ENCODE data around the gene SBK1.

SBK1 gene

GRCh38 chr16:28309811-28310311, 17.5 kb downstream of the SBK1 start:
- in situ Hi-C loops (cut with HindIII; ENCODE audit: low sequenced_read_pairs) = no loop called here
- H3K4me3 ChIP-seq (ENCODE audit: low read depth, low read length) = no peak overlapping the region
- no peak for DNase-seq (ENCODE audit: low read depth)
- no peak for TF ChIP-seq CTCF (IDR thresholded peaks at IDR 0.05; ENCODE audit: low read depth, low read length, missing control alignments)

- H3K4me3 ChIP-seq (ENCODE audit: low read depth, low read length) = no peak overlapping the region
- in situ Hi-C loops (cut with HindIII; ENCODE audit: low sequenced_read_pairs) = no loop called here
- no peak for TF ChIP-seq CTCF (IDR thresholded peaks at IDR 0.05; ENCODE audit: low read depth, low read length, missing control alignments)
- DNase-seq (ENCODE audit: low read depth) = no peak
These were observed 18.5 kb downstream of the SBK1 start for GRCh38 chr16:28310796-28311195.

GRCh38 chr16:28311413-28311812, 19.1 kb downstream of the SBK1 start:
- in situ Hi-C loops (cut with HindIII; ENCODE audit: low sequenced_read_pairs) = no loop called here
- no peak for DNase-seq (ENCODE audit: low read depth)
- H3K4me3 ChIP-seq (ENCODE audit: low read depth, low read length) = no peak overlapping the region
- no peak for TF ChIP-seq CTCF (IDR thresholded peaks at IDR 0.05; ENCODE audit: low read depth, low read length, missing control alignments)

- DNase-seq (ENCODE audit: low read depth) = no peak
- no peak overlapping the region for H3K4me3 ChIP-seq (ENCODE audit: low read depth, low read length)
- in situ Hi-C loops (cut with HindIII; ENCODE audit: low sequenced_read_pairs) = no loop called here
- TF ChIP-seq CTCF (IDR thresholded peaks at IDR 0.05; ENCODE audit: low read depth, low read length, missing control alignments) = no peak
These were observed 19.6 kb downstream of the SBK1 start for GRCh38 chr16:28311913-28312312.

- TF ChIP-seq CTCF (IDR thresholded peaks at IDR 0.05; ENCODE audit: low read depth, low read length, missing control alignments) = no peak
- no peak overlapping the region for H3K4me3 ChIP-seq (ENCODE audit: low read depth, low read length)
- in situ Hi-C loops (cut with HindIII; ENCODE audit: low sequenced_read_pairs) = no loop called here
- DNase-seq (ENCODE audit: low read depth) = no peak
These were observed 20.0 kb downstream of the SBK1 start for GRCh38 chr16:28312327-28312726.

- TF ChIP-seq CTCF (IDR thresholded peaks at IDR 0.05; ENCODE audit: low read depth, low read length, missing control alignments) = no peak
- in situ Hi-C loops (cut with HindIII; ENCODE audit: low sequenced_read_pairs) = no loop called here
- DNase-seq (ENCODE audit: low read depth) = no peak
- H3K4me3 ChIP-seq (ENCODE audit: low read depth, low read length) = no peak overlapping the region
These were observed 21.3 kb downstream of the SBK1 start for GRCh38 chr16:28313587-28313986.

- DNase-seq (ENCODE audit: low read depth) = no peak
- in situ Hi-C loops (cut with HindIII; ENCODE audit: low sequenced_read_pairs) = no loop called here
- no peak for TF ChIP-seq CTCF (IDR thresholded peaks at IDR 0.05; ENCODE audit: low read depth, low read length, missing control alignments)
- no peak overlapping the region for H3K4me3 ChIP-seq (ENCODE audit: low read depth, low read length)
These were observed 23.7 kb downstream of the SBK1 start for GRCh38 chr16:28316054-28316453.

All from astrocyte of the cerebellum (primary cell).